ENCODE measurements around the gene GPER1. TPM values are rescaled to one million over a fixed set of nuclear protein-coding genes. Genes with fewer than 3 reads are reported as not detected.

The GPER1 gene
- total RNA-seq, 1 experiment from 2014 or later: 4.9 TPM

DNA sequence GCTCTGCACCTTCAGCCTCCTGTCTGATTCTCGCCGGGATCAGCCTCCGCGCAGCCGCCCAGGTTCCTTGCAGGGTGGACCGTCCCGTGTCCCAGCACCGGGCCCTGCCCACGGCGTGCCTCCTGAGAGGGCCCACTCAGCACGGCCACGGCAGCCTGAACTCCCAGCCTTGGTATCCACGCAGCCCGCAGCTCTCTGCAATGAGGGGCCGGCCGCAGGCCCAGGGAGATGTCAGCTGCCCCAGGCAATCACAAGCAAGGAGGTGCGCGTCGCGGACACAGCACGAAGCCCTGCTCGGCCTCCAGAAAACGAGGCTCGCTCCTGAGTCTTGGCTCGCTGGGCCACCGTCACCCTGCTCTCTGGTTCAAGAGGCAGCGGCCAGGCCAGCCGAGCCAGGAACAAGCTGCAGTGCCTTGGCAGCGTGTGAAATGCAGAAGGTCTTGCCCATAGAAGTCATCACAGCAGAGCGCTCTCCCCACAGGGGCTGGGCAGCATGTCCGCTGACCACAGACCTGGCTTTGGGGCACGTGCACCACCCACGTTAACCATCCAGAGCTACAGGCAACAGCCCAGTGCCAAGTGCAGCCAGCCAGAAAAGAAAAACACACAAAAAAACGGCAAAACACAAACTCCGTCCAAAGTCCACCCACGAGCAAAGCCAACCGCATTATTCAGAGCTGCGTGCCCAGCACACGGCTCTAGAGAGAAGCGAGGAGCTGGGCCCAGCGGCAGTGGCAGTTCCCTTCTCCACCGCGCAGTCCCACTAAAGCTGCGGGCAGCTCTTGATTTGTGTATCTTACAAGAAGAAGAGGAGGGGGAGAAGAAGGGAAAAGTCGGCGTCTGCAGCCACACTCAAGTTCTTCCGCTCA lies 13.9 kb downstream of the GPER1 start:
- DNase-seq: no peak
- Histone ChIP-seq H3K27ac (ENCODE audit: low read length) (no peak overlapping the region), H3K4me1 (ENCODE audit: insufficient read depth, low read length) (no peaks in the 10 kb centered on the region), H3K27me3 (ENCODE audit: low read length) (no peaks in the 10 kb centered on the region), H3K79me2 (ENCODE audit: low read length) (no peaks in the 10 kb centered on the region; the same call in 1 of the 2 replicates), H2AFZ (ENCODE audit: low read length) (no peak overlapping the region), H4K20me1 (ENCODE audit: low read length) (no peaks in the 10 kb centered on the region), H3K9ac (ENCODE audit: low read length) (no peak overlapping the region), H3K9me2 (replicated peaks; ENCODE audit: low read length) (no peaks in the 10 kb centered on the region), H3K36me3 (ENCODE audit: low read depth, low read length) (no peaks in the 10 kb centered on the region), H3K9me3 (ENCODE audit: low read length) (no peaks in the 10 kb centered on the region), H3K4me3 (ENCODE audit: low read length) (no peak overlapping the region), H3K4me2 (ENCODE audit: low read length) (no peak overlapping the region), H3F3A (ENCODE audit: low read length, unreplicated experiment) (no peaks in the 10 kb centered on the region)
- intact Hi-C loops (cut with micrococcal nuclease): no loop called here
- CTCF ChIA-PET: no interaction called here
- no peak for ATAC-seq
- no TSS peak for BruUV-seq (replicated peaks)
- TF ChIP-seq, protein P1, sequence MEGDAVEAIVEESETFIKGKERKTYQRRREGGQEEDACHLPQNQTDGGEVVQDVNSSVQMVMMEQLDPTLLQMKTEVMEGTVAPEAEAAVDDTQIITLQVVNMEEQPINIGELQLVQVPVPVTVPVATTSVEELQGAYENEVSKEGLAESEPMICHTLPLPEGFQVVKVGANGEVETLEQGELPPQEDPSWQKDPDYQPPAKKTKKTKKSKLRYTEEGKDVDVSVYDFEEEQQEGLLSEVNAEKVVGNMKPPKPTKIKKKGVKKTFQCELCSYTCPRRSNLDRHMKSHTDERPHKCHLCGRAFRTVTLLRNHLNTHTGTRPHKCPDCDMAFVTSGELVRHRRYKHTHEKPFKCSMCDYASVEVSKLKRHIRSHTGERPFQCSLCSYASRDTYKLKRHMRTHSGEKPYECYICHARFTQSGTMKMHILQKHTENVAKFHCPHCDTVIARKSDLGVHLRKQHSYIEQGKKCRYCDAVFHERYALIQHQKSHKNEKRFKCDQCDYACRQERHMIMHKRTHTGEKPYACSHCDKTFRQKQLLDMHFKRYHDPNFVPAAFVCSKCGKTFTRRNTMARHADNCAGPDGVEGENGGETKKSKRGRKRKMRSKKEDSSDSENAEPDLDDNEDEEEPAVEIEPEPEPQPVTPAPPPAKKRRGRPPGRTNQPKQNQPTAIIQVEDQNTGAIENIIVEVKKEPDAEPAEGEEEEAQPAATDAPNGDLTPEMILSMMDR (conservative IDR thresholded peaks at IDR 0.05; ENCODE audit: low read depth, low read length): no peak
- TF ChIP-seq EZH2 (IDR thresholded peaks at IDR 0.05; ENCODE audit: low read length, unreplicated experiment) (no peak), EZH2phosphoT487 (IDR thresholded peaks at IDR 0.05; ENCODE audit: borderline replicate concordance, low read length) (no peak)
- POLR2A ChIA-PET (ENCODE audit: unreplicated experiment): interaction anchor here (0.6 kb wide), 1 partner anchor 191 kb away, joined by 4 read pairs; no protein-coding TSS in a partner anchor

DNA sequence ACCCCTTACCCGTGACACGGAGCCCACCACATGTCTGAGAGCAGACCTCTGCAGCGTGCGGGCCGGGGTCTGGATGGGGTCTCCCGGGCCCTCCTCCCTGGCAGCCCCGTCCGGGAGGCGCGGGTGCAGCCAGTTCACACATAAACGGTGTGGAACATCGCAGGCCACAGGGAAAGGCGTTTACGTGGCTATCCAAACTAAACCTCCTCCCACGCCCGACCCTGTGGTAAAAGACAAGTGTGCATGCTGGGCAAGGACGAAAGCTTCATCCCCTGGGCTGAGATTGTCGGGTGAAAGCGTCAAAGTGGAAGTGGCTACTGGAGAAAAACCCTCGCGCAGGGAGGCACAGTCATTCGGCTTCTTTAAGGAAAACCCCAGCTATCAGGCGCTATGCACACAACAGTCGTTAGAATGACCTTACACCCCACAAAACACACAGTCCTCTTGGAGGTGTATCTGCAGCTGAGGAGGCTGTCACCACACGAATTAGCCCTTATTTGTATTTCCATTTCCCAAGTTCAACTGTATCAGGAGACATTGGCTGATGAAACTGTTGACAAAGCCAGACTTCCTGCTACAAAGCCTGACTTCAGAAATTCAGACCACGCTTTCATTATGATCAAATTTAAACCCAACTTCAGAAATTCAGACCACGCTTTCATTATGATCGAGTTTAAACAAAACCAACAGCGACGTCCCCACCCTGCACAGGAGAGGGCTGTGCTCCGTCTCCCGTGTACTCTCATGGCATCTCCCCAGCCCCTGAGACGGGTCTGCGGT lies 15.3 kb downstream of the GPER1 start:
- Histone ChIP-seq H3K9me3 (ENCODE audit: low read length) (no peaks in the 10 kb centered on the region), H3K4me3 (ENCODE audit: low read length) (no peak overlapping the region), H3K79me2 (ENCODE audit: low read length) (no peaks in the 10 kb centered on the region; the same call in 1 of the 2 replicates), H2AFZ (ENCODE audit: low read length) (no peak overlapping the region), H3K27ac (ENCODE audit: low read length) (no peak overlapping the region), H4K20me1 (ENCODE audit: low read length) (no peaks in the 10 kb centered on the region), H3K9ac (ENCODE audit: low read length) (no peak overlapping the region), H3K4me1 (ENCODE audit: insufficient read depth, low read length) (no peaks in the 10 kb centered on the region), H3K9me2 (replicated peaks; ENCODE audit: low read length) (no peaks in the 10 kb centered on the region), H3K27me3 (ENCODE audit: low read length) (no peaks in the 10 kb centered on the region), H3K4me2 (ENCODE audit: low read length) (no peak overlapping the region), H3K36me3 (ENCODE audit: low read depth, low read length) (no peaks in the 10 kb centered on the region), H3F3A (ENCODE audit: low read length, unreplicated experiment) (no peaks in the 10 kb centered on the region)
- TF ChIP-seq, protein P1 (conservative IDR thresholded peaks at IDR 0.05; ENCODE audit: low read depth, low read length): no peak
- TF ChIP-seq EZH2phosphoT487 (IDR thresholded peaks at IDR 0.05; ENCODE audit: borderline replicate concordance, low read length): no peak
- TF ChIP-seq EZH2 (IDR thresholded peaks at IDR 0.05; ENCODE audit: low read length, unreplicated experiment): no peak
- no peak for DNase-seq
- ChIA-PET POLR2A (ENCODE audit: unreplicated experiment) (no interaction called here), CTCF (no interaction called here)
- no TSS peak for BruUV-seq (replicated peaks)
- intact Hi-C loops (cut with micrococcal nuclease): no loop called here
- ATAC-seq: no peak

Measured in PC-3 (cell line).